GM23338 (cell line): Measurements from ENCODE around the gene FBXO24. TPM values are rescaled to one million over a fixed set of nuclear protein-coding genes. Genes with fewer than 3 reads are reported as not detected.

Source experiments
- ATAC-seq: fragments of 200-7000 bp; cut with Tn5 transposase; 3 replicates; pipeline ENCODE4 v1.9.1; 2020
- DNase-seq: peaks from one replicate; pipeline ENCODE4 v3.0.0-alpha.2; 2015; ENCODE audit warnings: low spot score
- H2AFZ ChIP-seq: fragments of 200-600 bp; sonication (generic); 2 replicates; pipeline ENCODE4 v1.8.0; 2016; ENCODE audit warnings: antibody characterized with exemption, mild to moderate bottlenecking, moderate library complexity
- H3F3A ChIP-seq: fragments of 200-600 bp; sonication (generic); replicated peaks from 2 replicates; pipeline ENCODE4 v1.8.0; 2017; ENCODE audit warnings: antibody characterized with exemption, mixed run types, low read depth
- H3K27ac ChIP-seq: fragments of 200-600 bp; sonication (generic); 2 replicates; pipeline ENCODE4 v1.6.1; 2016; ENCODE audit warnings: low read depth
- H3K27me3 ChIP-seq: fragments of 200-600 bp; sonication (generic); 2 replicates; pipeline ENCODE4 v1.8.0; 2016; ENCODE audit warnings: mild to moderate bottlenecking, mixed run types, moderate library complexity; ENCODE audit not compliant: insufficient read depth
- H3K36me3 ChIP-seq: fragments of 200-600 bp; sonication (generic); 2 replicates; pipeline ENCODE4 v1.8.0; 2016; ENCODE audit warnings: mild to moderate bottlenecking; ENCODE audit not compliant: insufficient read depth
- H3K4me1 ChIP-seq: fragments of 200-600 bp; sonication (generic); 2 replicates; pipeline ENCODE4 v1.8.0; 2016; ENCODE audit warnings: mild to moderate bottlenecking, moderate library complexity; ENCODE audit not compliant: insufficient read depth
- H3K4me2 ChIP-seq: fragments of 200-600 bp; sonication (generic); 2 replicates; pipeline ENCODE4 v1.7.1; 2017; ENCODE audit warnings: mixed run types
- H3K4me3 ChIP-seq: fragments of 200-600 bp; sonication (generic); 2 replicates; pipeline ENCODE4 v1.6.1; 2016; ENCODE audit warnings: mixed run types
- H3K79me2 ChIP-seq: fragments of 200-600 bp; sonication (generic); replicated peaks from 2 replicates; pipeline ENCODE4 v1.8.0; 2017; ENCODE audit warnings: mild to moderate bottlenecking; ENCODE audit not compliant: insufficient read depth
- H3K9me2 ChIP-seq: fragments of 200-600 bp; sonication (generic); 2 replicates; pipeline ENCODE4 v1.8.0; 2017; ENCODE audit not compliant: insufficient read depth
- H4K20me1 ChIP-seq: fragments of 200-600 bp; sonication (generic); replicated peaks from 2 replicates; pipeline ENCODE4 v1.8.0; 2017; ENCODE audit warnings: mild to moderate bottlenecking; ENCODE audit not compliant: insufficient read depth
- H3K27ac Mint-ChIP-seq: 2 replicates; pipeline ENCODE4 v1.8.0; 2020; ENCODE audit warnings: inconsistent platforms, mild to moderate bottlenecking, moderate library complexity, mixed read lengths
- H3K27me3 Mint-ChIP-seq: 3 replicates; pipeline ENCODE4 v1.8.0; 2022; ENCODE audit warnings: low read depth, mild to moderate bottlenecking, moderate library complexity, mixed read lengths, inconsistent platforms; ENCODE audit not compliant: insufficient read depth, poor library complexity
- H3K36me3 Mint-ChIP-seq: 3 replicates; pipeline ENCODE4 v1.8.0; 2021; ENCODE audit warnings: low read depth, mild to moderate bottlenecking, inconsistent platforms, moderate library complexity, mixed read lengths
- H3K4me1 Mint-ChIP-seq: 3 replicates; pipeline ENCODE4 v1.8.0; 2020; ENCODE audit warnings: mild to moderate bottlenecking, inconsistent platforms, mixed read lengths
- H3K4me3 Mint-ChIP-seq: 3 replicates; pipeline ENCODE4 v1.8.0; 2021; ENCODE audit warnings: moderate library complexity, mild to moderate bottlenecking, inconsistent platforms, mixed read lengths
- H3K9me3 Mint-ChIP-seq: 3 replicates; pipeline ENCODE4 v1.8.0; 2020; ENCODE audit warnings: moderate library complexity, mild to moderate bottlenecking, inconsistent platforms, mixed read lengths
- CREB1 ChIP-seq: fragments of 250-450 bp; sonication (Bioruptor Pico); IDR thresholded peaks from 2 replicates; pipeline ENCODE4 v1.5.0; 2020; ENCODE audit warnings: low read depth, mild to moderate bottlenecking, moderate library complexity
- EZH2phosphoT487 ChIP-seq: fragments of 200-600 bp; sonication (generic); IDR thresholded peaks from one replicate; pipeline ENCODE4 v1.8.1; 2018; ENCODE audit warnings: antibody characterized with exemption; ENCODE audit not compliant: unreplicated experiment
- NANOG ChIP-seq: IDR thresholded peaks from 2 replicates; pipeline ENCODE4 v1.6.1; 2016; ENCODE audit warnings: antibody characterized with exemption, borderline replicate concordance
- STAT1 ChIP-seq: IDR thresholded peaks from one replicate; pipeline ENCODE4 v1.6.1; 2016; ENCODE audit warnings: antibody characterized with exemption; ENCODE audit not compliant: unreplicated experiment
- ZNF114 ChIP-seq: fragments of 250-450 bp; sonication (Bioruptor Pico); IDR thresholded peaks from 2 replicates; pipeline ENCODE4 v1.5.0; 2020; ENCODE audit warnings: mild to moderate bottlenecking, moderate library complexity
- ZNF331 ChIP-seq: fragments of 250-450 bp; sonication (Bioruptor Pico); IDR thresholded peaks from 2 replicates; pipeline ENCODE4 v1.5.0; 2020; ENCODE audit warnings: low read depth, mild to moderate bottlenecking, moderate library complexity
- polyA plus RNA-seq: library from polyadenylated mRNA; unstranded; fragments of >200 nt; fragmentation: Nextera tagmentation; extraction: Ambion mirVana; gene quantifications from 2 replicates; pipeline ENCODE4 v1.2.1, GENCODE V29; 2016
- total RNA-seq: library from RNA; depleted of rRNA; stranded (reverse); fragments of >200 nt; shearing (Covaris generic); gene quantifications from 2 replicates; pipeline ENCODE4 v1.2.3, GENCODE V29; 2014
- TF ChIP-seq, protein P1 (sequence below): IDR thresholded peaks from one replicate; pipeline ENCODE4 v1.6.1; 2018; ENCODE audit warnings: antibody characterized with exemption; ENCODE audit not compliant: unreplicated experiment
- TF ChIP-seq, protein P2 (sequence below): IDR thresholded peaks from 2 replicates; pipeline ENCODE4 v1.6.1; 2016; ENCODE audit warnings: antibody characterized with exemption
- TF ChIP-seq, protein P3 (sequence below): fragments of 250-450 bp; sonication (Bioruptor Pico); IDR thresholded peaks from 2 replicates; pipeline ENCODE4 v1.5.0; 2020; ENCODE audit warnings: mild to moderate bottlenecking, moderate library complexity

Gene FBXO24
- total and polyA plus RNA-seq, 2 experiments from 2014 or later, result 2.1 to 2.4 TPM

DNA sequence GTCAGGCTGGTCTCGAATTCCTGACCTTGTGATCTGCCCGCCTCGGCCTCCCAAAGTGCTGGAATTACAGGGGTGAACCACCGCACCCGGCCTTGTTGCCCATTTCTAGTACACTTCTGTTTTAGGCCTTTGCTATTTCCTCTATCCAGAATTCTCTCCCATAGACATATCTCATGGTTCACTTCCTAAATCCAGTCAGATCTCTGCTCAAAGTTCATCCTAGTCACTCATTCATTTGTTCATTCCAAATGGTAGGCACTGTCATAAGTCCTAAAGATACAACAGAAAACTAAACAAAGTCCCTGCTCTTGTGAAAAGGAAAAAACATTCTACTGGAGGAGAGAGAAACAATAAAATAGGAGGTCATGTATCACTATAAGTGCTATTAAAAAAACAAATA lies 23.8 kb downstream of the FBXO24 start:
- Histone ChIP-seq H3K27ac (no peak overlapping the region), H3K79me2 (no peaks in the 10 kb centered on the region), H3K4me1 (peaks cover 10% of the 10 kb centered on the region), H2AFZ (no peak overlapping the region), H3K36me3 (peaks cover 3% of the 10 kb centered on the region; the same call in 1 of the 2 replicates), H3K9me2 (no peaks in the 10 kb centered on the region), H3K4me2 (no peak overlapping the region), H3K4me3 (no peak overlapping the region), H3K27me3 (peaks cover 13% of the 10 kb centered on the region), H4K20me1 (no peaks in the 10 kb centered on the region), H3F3A (peaks cover 5% of the 10 kb centered on the region; the same call in 1 of the 2 replicates)
- no peak for ATAC-seq
- Mint-ChIP-seq H3K27ac (no peak overlapping the region), H3K4me1 (peaks cover 6% of the 10 kb centered on the region; the same call in 2 of the 3 replicates), H3K9me3 (no peaks in the 10 kb centered on the region), H3K36me3 (peaks cover 14% of the 10 kb centered on the region), H3K27me3 (peaks cover 32% of the 10 kb centered on the region), H3K4me3 (no peak overlapping the region; the same call in 2 of the 3 replicates)
- TF ChIP-seq NANOG (no peak), ZNF331 (CRISPR knock-in tag) (no peak), EZH2phosphoT487 (no peak), CREB1 (CRISPR knock-in tag) (no peak), STAT1 (no peak), ZNF114 (CRISPR knock-in tag) (no peak)
- TF ChIP-seq, protein P1, sequence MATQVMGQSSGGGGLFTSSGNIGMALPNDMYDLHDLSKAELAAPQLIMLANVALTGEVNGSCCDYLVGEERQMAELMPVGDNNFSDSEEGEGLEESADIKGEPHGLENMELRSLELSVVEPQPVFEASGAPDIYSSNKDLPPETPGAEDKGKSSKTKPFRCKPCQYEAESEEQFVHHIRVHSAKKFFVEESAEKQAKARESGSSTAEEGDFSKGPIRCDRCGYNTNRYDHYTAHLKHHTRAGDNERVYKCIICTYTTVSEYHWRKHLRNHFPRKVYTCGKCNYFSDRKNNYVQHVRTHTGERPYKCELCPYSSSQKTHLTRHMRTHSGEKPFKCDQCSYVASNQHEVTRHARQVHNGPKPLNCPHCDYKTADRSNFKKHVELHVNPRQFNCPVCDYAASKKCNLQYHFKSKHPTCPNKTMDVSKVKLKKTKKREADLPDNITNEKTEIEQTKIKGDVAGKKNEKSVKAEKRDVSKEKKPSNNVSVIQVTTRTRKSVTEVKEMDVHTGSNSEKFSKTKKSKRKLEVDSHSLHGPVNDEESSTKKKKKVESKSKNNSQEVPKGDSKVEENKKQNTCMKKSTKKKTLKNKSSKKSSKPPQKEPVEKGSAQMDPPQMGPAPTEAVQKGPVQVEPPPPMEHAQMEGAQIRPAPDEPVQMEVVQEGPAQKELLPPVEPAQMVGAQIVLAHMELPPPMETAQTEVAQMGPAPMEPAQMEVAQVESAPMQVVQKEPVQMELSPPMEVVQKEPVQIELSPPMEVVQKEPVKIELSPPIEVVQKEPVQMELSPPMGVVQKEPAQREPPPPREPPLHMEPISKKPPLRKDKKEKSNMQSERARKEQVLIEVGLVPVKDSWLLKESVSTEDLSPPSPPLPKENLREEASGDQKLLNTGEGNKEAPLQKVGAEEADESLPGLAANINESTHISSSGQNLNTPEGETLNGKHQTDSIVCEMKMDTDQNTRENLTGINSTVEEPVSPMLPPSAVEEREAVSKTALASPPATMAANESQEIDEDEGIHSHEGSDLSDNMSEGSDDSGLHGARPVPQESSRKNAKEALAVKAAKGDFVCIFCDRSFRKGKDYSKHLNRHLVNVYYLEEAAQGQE, result no peak
- TF ChIP-seq, protein P2, sequence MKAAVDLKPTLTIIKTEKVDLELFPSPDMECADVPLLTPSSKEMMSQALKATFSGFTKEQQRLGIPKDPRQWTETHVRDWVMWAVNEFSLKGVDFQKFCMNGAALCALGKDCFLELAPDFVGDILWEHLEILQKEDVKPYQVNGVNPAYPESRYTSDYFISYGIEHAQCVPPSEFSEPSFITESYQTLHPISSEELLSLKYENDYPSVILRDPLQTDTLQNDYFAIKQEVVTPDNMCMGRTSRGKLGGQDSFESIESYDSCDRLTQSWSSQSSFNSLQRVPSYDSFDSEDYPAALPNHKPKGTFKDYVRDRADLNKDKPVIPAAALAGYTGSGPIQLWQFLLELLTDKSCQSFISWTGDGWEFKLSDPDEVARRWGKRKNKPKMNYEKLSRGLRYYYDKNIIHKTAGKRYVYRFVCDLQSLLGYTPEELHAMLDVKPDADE, result no peak
- TF ChIP-seq, protein P3, sequence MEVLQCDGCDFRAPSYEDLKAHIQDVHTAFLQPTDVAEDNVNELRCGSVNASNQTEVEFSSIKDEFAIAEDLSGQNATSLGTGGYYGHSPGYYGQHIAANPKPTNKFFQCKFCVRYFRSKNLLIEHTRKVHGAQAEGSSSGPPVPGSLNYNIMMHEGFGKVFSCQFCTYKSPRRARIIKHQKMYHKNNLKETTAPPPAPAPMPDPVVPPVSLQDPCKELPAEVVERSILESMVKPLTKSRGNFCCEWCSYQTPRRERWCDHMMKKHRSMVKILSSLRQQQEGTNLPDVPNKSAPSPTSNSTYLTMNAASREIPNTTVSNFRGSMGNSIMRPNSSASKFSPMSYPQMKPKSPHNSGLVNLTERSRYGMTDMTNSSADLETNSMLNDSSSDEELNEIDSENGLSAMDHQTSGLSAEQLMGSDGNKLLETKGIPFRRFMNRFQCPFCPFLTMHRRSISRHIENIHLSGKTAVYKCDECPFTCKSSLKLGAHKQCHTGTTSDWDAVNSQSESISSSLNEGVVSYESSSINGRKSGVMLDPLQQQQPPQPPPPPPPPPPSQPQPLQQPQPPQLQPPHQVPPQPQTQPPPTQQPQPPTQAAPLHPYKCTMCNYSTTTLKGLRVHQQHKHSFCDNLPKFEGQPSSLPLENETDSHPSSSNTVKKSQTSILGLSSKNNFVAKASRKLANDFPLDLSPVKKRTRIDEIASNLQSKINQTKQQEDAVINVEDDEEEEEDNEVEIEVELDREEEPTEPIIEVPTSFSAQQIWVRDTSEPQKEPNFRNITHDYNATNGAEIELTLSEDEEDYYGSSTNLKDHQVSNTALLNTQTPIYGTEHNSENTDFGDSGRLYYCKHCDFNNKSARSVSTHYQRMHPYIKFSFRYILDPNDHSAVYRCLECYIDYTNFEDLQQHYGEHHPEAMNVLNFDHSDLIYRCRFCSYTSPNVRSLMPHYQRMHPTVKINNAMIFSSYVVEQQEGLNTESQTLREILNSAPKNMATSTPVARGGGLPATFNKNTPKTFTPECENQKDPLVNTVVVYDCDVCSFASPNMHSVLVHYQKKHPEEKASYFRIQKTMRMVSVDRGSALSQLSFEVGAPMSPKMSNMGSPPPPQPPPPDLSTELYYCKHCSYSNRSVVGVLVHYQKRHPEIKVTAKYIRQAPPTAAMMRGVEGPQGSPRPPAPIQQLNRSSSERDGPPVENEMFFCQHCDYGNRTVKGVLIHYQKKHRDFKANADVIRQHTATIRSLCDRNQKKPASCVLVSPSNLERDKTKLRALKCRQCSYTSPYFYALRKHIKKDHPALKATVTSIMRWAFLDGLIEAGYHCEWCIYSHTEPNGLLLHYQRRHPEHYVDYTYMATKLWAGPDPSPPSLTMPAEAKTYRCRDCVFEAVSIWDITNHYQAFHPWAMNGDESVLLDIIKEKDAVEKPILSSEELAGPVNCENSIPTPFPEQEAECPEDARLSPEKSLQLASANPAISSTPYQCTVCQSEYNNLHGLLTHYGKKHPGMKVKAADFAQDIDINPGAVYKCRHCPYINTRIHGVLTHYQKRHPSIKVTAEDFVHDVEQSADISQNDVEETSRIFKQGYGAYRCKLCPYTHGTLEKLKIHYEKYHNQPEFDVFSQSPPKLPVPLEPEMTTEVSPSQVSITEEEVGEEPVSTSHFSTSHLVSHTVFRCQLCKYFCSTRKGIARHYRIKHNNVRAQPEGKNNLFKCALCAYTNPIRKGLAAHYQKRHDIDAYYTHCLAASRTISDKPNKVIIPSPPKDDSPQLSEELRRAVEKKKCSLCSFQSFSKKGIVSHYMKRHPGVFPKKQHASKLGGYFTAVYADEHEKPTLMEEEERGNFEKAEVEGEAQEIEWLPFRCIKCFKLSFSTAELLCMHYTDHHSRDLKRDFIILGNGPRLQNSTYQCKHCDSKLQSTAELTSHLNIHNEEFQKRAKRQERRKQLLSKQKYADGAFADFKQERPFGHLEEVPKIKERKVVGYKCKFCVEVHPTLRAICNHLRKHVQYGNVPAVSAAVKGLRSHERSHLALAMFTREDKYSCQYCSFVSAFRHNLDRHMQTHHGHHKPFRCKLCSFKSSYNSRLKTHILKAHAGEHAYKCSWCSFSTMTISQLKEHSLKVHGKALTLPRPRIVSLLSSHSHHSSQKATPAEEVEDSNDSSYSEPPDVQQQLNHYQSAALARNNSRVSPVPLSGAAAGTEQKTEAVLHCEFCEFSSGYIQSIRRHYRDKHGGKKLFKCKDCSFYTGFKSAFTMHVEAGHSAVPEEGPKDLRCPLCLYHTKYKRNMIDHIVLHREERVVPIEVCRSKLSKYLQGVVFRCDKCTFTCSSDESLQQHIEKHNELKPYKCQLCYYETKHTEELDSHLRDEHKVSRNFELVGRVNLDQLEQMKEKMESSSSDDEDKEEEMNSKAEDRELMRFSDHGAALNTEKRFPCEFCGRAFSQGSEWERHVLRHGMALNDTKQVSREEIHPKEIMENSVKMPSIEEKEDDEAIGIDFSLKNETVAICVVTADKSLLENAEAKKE (CRISPR knock-in tag), result no peak
- DNase-seq, result no peak
